HCT116 (cell line): Measurements from ENCODE around the gene JDP2. TPM values are rescaled to one million over a fixed set of nuclear protein-coding genes. Genes with fewer than 3 reads are reported as not detected.

ENCODE experiments used
- ATAC-seq: fragments of 200-7000 bp; cut with Tn5 transposase; 2 replicates; pipeline ENCODE4 v1.9.1; 2020; ENCODE audit warnings: mild to moderate bottlenecking, moderate library complexity
- BruUV-seq: library from RNA; stranded (reverse); fragments of 400-500 nt; replicated peaks from 2 replicates; lab custom pipeline; 2021; lab: Mats Ljungman, UMichigan
- CTCF ChIA-PET: fragments of 300-600 bp; sonication (Branson Sonifier 250); formaldehyde crosslinking; loops from one replicate; lab custom pipeline; 2021; ENCODE audit warnings: antibody characterized with exemption; lab: Charles Lee
- POLR2A ChIA-PET: fragments of 300-600, 350-600 bp; sonication (Branson Sonifier 250); formaldehyde crosslinking; loops from one replicate; lab custom pipeline; 2021; ENCODE audit warnings: antibody characterized with exemption; lab: Charles Lee
- RAD21 ChIA-PET, 2 experiments: fragments of 300-600 bp; sonication (Branson Sonifier 250); formaldehyde crosslinking; loops; one replicate each; lab custom pipeline; 2023; ENCODE audit warnings: low total read pairs in 2 of 2; ENCODE audit not compliant: uncharacterized antibody in 2 of 2, unreplicated experiment in 2 of 2, low non-redundant PET in 1 of 2; lab: Charles Lee
- DNase-seq: peaks from one replicate; pipeline ENCODE4 v3.0.0-alpha.2; 2010; ENCODE audit warnings: low read depth, low spot score
- H2AFZ ChIP-seq: fragments of 200-600 bp; shearing (Covaris generic), sonication (generic); 2 replicates; pipeline ENCODE4 v1.6.1; 2017; ENCODE audit warnings: low read depth, mixed run types, mixed read lengths, antibody characterized with exemption, low read length; ENCODE audit not compliant: poor library complexity, severe bottlenecking
- H3K27ac ChIP-seq: 2 replicates; pipeline ENCODE4 v1.5.1; 2012; ENCODE audit warnings: low read depth, low read length
- H3K27me3 ChIP-seq: fragments of 200-600 bp; sonication (generic); 2 replicates; pipeline ENCODE4 v1.6.1; 2016; ENCODE audit warnings: mixed run types, low read length, mixed read lengths; ENCODE audit not compliant: insufficient read depth
- H3K36me3 ChIP-seq, 2 experiments: fragments of 200-500 bp in 1 of 2; fragments of 200-600 bp in 1 of 2; sonication (Bioruptor generic) in 1 of 2; sonication (generic) in 1 of 2; 2 replicates each; pipeline versions ENCODE4 v1.5.1 to v1.6.1; 2014 to 2016; ENCODE audit warnings: low read length in 2 of 2, inconsistent platforms in 1 of 2, mixed read lengths in 1 of 2, mixed run types in 1 of 2; ENCODE audit not compliant: insufficient read depth in 2 of 2, control insufficient read depth in 1 of 2
- H3K4me1 ChIP-seq, 2 experiments: fragments of 200-600 bp in 1 of 2; sonication (generic) in 1 of 2; 2 replicates each; pipeline versions ENCODE4 v1.5.1 to v1.6.1; 2012 to 2017; ENCODE audit warnings: low read length in 2 of 2, inconsistent platforms in 1 of 2, mild to moderate bottlenecking in 1 of 2, mixed read lengths in 1 of 2, mixed run types in 1 of 2, moderate library complexity in 1 of 2; ENCODE audit not compliant: insufficient read depth in 2 of 2, control insufficient read depth in 1 of 2
- H3K4me2 ChIP-seq: fragments of 200-600 bp; sonication (generic); 2 replicates; pipeline ENCODE4 v1.6.1; 2017; ENCODE audit warnings: mixed run types, low read length, mixed read lengths
- H3K4me3 ChIP-seq, 2 experiments: fragments of 200-600 bp in 1 of 2; sonication (generic) in 1 of 2; replicated peaks in 1 of 2; 2 replicates each; pipeline ENCODE4 v1.5.1; 2011 to 2016; ENCODE audit warnings: low read length in 2 of 2, control low read depth in 1 of 2, low read depth in 1 of 2, mild to moderate bottlenecking in 1 of 2, mixed read lengths in 1 of 2, mixed run types in 1 of 2
- H3K79me2 ChIP-seq: fragments of 200-600 bp; sonication (generic); 2 replicates; pipeline ENCODE4 v1.6.1; 2017; ENCODE audit warnings: mild to moderate bottlenecking, mixed run types, low read length, moderate library complexity, mixed read lengths; ENCODE audit not compliant: insufficient read depth
- H3K9ac ChIP-seq: fragments of 200-600 bp; sonication (generic); 2 replicates; pipeline ENCODE4 v1.6.1; 2016; ENCODE audit warnings: low read length, mixed read lengths
- H3K9me2 ChIP-seq: fragments of 200-600 bp; sonication (generic), shearing (Covaris generic); 2 replicates; pipeline ENCODE4 v1.6.1; 2017; ENCODE audit warnings: mixed run types, mild to moderate bottlenecking, moderate library complexity; ENCODE audit not compliant: insufficient read depth
- H3K9me3 ChIP-seq, 2 experiments: fragments of 200-500 bp in 1 of 2; fragments of 200-600 bp in 1 of 2; sonication (Bioruptor generic) in 1 of 2; sonication (generic) in 1 of 2; 2 replicates each; pipeline ENCODE4 v1.6.1; 2014 to 2017; ENCODE audit warnings: low read length in 2 of 2, mixed read lengths in 2 of 2, inconsistent platforms in 1 of 2, low read depth in 1 of 2, mild to moderate bottlenecking in 1 of 2, mixed run types in 1 of 2, moderate library complexity in 1 of 2; ENCODE audit not compliant: control insufficient read depth in 1 of 2, insufficient read depth in 1 of 2
- H4K20me1 ChIP-seq: fragments of 200-600 bp; sonication (generic), shearing (Covaris generic); 2 replicates; pipeline ENCODE4 v1.6.1; 2017; ENCODE audit warnings: mixed run types, mild to moderate bottlenecking, moderate library complexity; ENCODE audit not compliant: insufficient read depth
- CBX3 ChIP-seq: IDR thresholded peaks from 2 replicates; pipeline ENCODE4 v1.6.1; 2012; ENCODE audit warnings: low read depth
- CEBPB ChIP-seq: IDR thresholded peaks from 2 replicates; pipeline ENCODE4 v1.6.1; 2012; ENCODE audit warnings: low read depth
- EGR1 ChIP-seq: IDR thresholded peaks from 2 replicates; pipeline ENCODE4 v1.6.1; 2012; ENCODE audit warnings: low read depth
- ELF1 ChIP-seq: IDR thresholded peaks from 2 replicates; pipeline ENCODE4 v1.6.1; 2012; ENCODE audit warnings: low read depth, borderline replicate concordance
- EZH2 ChIP-seq: fragments of 200-600 bp; sonication (generic); IDR thresholded peaks from 2 replicates; pipeline ENCODE4 v1.6.1; 2017; ENCODE audit warnings: antibody characterized with exemption, mixed run types
- EZH2phosphoT487 ChIP-seq: fragments of 200-600 bp; IDR thresholded peaks from 2 replicates; pipeline ENCODE4 v1.6.1; 2018; ENCODE audit warnings: antibody characterized with exemption, borderline replicate concordance
- FOSL1 ChIP-seq: IDR thresholded peaks from 2 replicates; pipeline ENCODE4 v1.6.1; 2012; ENCODE audit warnings: low read depth
- POLR2AphosphoS5 ChIP-seq: IDR thresholded peaks from 2 replicates; pipeline ENCODE4 v1.6.1; 2011; ENCODE audit warnings: mild to moderate bottlenecking, low read depth, low read length, moderate library complexity
- RAD21 ChIP-seq: IDR thresholded peaks from 2 replicates; pipeline ENCODE4 v1.6.1; 2012; ENCODE audit warnings: low read depth, mild to moderate bottlenecking
- SIN3A ChIP-seq: IDR thresholded peaks from 2 replicates; pipeline ENCODE4 v1.6.1; 2012; ENCODE audit warnings: low read depth
- SP1 ChIP-seq: IDR thresholded peaks from 2 replicates; pipeline ENCODE4 v1.6.1; 2012; ENCODE audit warnings: low read depth
- TCF7L2 ChIP-seq: IDR thresholded peaks from 2 replicates; pipeline ENCODE4 v1.7.0; 2011; ENCODE audit warnings: borderline replicate concordance, inconsistent platforms; ENCODE audit not compliant: insufficient read depth, insufficient read length; ENCODE audit errors: extremely low read depth
- ZFX ChIP-seq: fragments of 450-650 bp; IDR thresholded peaks from 2 replicates; pipeline ENCODE4 v1.6.1; 2017
- intact Hi-C: fragments of 100-400 bp; cut with micrococcal nuclease; formaldehyde crosslinking; loops from 2 replicates; pipeline ENCODE4 v1.10.0; 2022
- total RNA-seq: library from RNA; stranded (reverse); gene quantifications from one replicate; pipeline ENCODE4 v1.2.1, GENCODE V29; 2021; ENCODE audit not compliant: unreplicated experiment
- TF ChIP-seq, protein P1 (sequence below): IDR thresholded peaks from 2 replicates; pipeline ENCODE4 v1.6.1; 2011; ENCODE audit warnings: mild to moderate bottlenecking, low read length, moderate library complexity; ENCODE audit not compliant: insufficient replicate concordance; ENCODE audit errors: extremely low read depth
- TF ChIP-seq, protein P2 (sequence below), 3 experiments: fragments of 200-600 bp in 1 of 3; sonication (generic) in 1 of 3; IDR thresholded peaks in 2 of 3; conservative IDR thresholded peaks in 1 of 3; 2 replicates each; pipeline ENCODE4 v1.5.1; 2012 to 2017; ENCODE audit warnings: low read depth in 2 of 3, low read length in 2 of 3, antibody characterized with exemption in 1 of 3, borderline replicate concordance in 1 of 3, control low read depth in 1 of 3, mild to moderate bottlenecking in 1 of 3, mixed read lengths in 1 of 3, mixed run types in 1 of 3, moderate library complexity in 1 of 3; ENCODE audit not compliant: insufficient read depth in 1 of 3

JDP2 gene
- total RNA-seq, 1 experiment from 2014 or later, result 25.4 TPM

DNA sequence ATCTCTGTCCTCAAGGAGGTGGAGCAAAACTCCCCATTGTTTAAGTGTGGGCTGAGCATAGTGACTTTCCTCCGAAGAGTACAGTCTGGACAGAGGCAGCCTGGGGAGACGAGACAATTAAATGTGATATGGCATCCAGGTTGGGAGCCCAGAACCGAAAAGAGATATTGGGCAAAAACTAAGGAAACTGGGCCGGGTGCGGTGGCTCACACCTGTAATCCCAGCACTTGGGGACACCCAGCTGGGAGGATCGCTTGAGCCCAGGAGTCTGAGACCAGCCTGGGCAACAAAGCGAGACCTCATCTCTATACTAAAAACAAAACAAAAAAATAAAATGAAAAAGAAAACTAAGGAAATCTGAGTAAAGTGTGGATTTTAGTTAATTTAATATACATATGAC is 35.9 kb upstream of the JDP2 start:
- no peaks in the 10 kb centered on the region for H3K9me2 ChIP-seq
- BruUV-seq, result no TSS peak
- TF ChIP-seq, protein P1, sequence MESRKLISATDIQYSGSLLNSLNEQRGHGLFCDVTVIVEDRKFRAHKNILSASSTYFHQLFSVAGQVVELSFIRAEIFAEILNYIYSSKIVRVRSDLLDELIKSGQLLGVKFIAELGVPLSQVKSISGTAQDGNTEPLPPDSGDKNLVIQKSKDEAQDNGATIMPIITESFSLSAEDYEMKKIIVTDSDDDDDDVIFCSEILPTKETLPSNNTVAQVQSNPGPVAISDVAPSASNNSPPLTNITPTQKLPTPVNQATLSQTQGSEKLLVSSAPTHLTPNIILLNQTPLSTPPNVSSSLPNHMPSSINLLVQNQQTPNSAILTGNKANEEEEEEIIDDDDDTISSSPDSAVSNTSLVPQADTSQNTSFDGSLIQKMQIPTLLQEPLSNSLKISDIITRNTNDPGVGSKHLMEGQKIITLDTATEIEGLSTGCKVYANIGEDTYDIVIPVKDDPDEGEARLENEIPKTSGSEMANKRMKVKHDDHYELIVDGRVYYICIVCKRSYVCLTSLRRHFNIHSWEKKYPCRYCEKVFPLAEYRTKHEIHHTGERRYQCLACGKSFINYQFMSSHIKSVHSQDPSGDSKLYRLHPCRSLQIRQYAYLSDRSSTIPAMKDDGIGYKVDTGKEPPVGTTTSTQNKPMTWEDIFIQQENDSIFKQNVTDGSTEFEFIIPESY, result no peak
- TF ChIP-seq ELF1 (no peak), SIN3A (no peak), EZH2 (no peak), EGR1 (no peak), CEBPB (no peak), FOSL1 (no peak), TCF7L2 (no peak), EZH2phosphoT487 (no peak), RAD21 (no peak), CBX3 (no peak), ZFX (no peak), POLR2AphosphoS5 (no peak), SP1 (no peak)
- TF ChIP-seq, protein P2, sequence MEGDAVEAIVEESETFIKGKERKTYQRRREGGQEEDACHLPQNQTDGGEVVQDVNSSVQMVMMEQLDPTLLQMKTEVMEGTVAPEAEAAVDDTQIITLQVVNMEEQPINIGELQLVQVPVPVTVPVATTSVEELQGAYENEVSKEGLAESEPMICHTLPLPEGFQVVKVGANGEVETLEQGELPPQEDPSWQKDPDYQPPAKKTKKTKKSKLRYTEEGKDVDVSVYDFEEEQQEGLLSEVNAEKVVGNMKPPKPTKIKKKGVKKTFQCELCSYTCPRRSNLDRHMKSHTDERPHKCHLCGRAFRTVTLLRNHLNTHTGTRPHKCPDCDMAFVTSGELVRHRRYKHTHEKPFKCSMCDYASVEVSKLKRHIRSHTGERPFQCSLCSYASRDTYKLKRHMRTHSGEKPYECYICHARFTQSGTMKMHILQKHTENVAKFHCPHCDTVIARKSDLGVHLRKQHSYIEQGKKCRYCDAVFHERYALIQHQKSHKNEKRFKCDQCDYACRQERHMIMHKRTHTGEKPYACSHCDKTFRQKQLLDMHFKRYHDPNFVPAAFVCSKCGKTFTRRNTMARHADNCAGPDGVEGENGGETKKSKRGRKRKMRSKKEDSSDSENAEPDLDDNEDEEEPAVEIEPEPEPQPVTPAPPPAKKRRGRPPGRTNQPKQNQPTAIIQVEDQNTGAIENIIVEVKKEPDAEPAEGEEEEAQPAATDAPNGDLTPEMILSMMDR (IDR thresholded peaks at IDR 0.05 in 2 of 3, conservative IDR thresholded peaks at IDR 0.05 in 1 of 3; ENCODE audit: borderline replicate concordance in 1 of 3, insufficient read depth in 1 of 3, low read depth in 2 of 3, low read length in 2 of 3), result no peak
- TF ChIP-seq, all 23 proteins: peak for 0
- Histone ChIP-seq H3K4me3 (no peak overlapping the region), H3K79me2 (no peaks in the 10 kb centered on the region), H3K9me3 (no peaks in the 10 kb centered on the region), H3K4me2 (no peak overlapping the region), H3K4me1 (peaks cover 3 to 4% of the 10 kb centered on the region in 2 experiments; a peak in 1 of 4 replicates), H2AFZ (no peak overlapping the region), H3K27me3 (no peaks in the 10 kb centered on the region), H3K27ac (no peak overlapping the region), H3K9ac (no peak overlapping the region), H4K20me1 (no peaks in the 10 kb centered on the region), H3K36me3 (no peaks in the 10 kb centered on the region)
- DNase-seq, result no peak
- ChIA-PET CTCF (no interaction called here), POLR2A (no interaction called here), RAD21 (no interaction called here)
- intact Hi-C loops, result no loop called here
- ATAC-seq, result no peak
